Putamen (tissue), 1 donor: ENCODE measurements around the gene FERD3L.

Experiments used
- DNase-seq: peaks from one replicate; pipeline ENCODE4 v3.0.0-alpha.2; 2016; ENCODE audit warnings: low spot score

Gene FERD3L

GRCh38 chr7:19117091-19117869 lies 27.9 kb downstream of the FERD3L start, which contains the start of gene TWIST1:
TSS of gene TWIST1 (minus strand) at chr7:19117636. CDS start at chr7:19117321, 315 bp downstream.
- no peak for DNase-seq

DNA sequence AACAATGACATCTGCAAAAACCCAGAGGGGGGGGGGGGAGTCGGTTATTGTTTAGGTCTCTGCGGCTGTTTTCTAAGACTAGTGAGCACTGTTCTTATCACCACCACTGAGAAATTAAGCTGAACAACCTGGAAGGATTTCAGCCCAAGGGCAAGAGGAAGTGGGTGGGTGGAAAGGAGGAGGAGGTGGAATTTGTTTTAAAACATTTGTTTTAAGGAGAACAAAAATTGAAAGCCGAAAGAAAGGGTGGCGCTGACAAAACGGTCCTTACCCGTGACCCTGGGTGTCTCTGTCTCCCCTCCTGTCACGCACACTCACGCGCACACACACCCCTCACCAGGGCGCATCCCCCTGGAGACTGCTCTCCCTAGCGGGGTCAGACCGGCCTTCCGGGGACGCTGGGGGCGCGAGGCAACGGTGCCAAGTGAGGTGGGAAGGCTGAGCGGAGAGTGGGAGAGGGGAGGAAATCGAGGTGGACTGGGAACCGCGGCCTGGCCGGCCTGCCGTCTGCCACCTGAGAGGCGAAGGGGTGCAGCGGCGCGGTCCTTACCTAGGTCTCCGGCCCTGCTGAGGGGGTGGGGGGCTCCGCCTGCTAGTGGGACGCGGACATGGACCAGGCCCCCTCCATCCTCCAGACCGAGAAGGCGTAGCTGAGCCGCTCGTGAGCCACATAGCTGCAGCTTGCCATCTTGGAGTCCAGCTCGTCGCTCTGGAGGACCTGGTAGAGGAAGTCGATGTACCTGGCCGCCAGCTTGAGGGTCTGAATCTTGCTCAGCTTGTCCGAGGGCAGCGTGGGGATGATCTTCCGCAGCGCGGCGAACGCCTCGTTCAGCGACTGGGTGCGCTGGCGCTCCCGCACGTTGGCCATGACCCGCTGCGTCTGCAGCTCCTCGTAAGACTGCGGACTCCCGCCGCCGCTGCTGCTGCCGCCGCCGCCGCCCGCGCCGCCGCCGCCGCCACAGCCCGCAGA lies 28.8 kb downstream of the FERD3L start:
- no peak for DNase-seq

DNA sequence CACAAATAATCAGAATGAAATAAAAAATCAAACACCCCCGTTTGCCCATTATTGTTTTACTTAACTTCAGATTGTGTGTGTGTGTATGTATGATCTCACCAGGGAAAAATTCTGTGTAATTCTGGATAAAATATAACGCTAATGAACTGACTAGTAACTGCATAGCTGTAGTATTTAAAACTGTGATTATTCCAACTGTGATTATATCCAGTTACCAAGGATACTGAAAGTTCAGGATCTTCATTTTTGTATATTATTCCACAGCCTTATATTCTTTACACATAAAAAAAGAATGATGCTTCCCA lies 30.7 kb downstream of the FERD3L start:
- no peak for DNase-seq

GRCh38 chr7:19113855-19114550 lies 31.2 kb downstream of the FERD3L start:
- no peak for DNase-seq

DNA sequence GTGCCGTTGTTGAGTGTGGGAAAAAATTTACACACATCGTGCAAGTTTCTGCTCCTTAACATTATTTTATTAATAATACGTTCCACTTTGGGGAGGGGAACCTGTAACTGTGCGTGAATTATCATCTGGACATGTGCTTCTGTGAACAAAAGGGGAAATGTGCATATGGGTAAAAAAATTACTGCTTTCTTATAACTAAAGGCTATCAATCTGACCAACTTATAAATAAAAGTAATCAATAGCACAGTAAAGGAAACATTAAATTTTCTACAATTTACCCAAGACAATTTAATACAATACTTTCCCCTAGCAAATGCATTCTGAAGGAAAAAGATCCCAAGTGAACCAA lies 32.2 kb downstream of the FERD3L start:
- no peak for DNase-seq

- no peak for DNase-seq
Observed at GRCh38 chr7:19112274-19113001, 32.8 kb downstream of the FERD3L start.

- no peak for DNase-seq
Observed at GRCh38 chr7:19111474-19112273, 33.5 kb downstream of the FERD3L start.

DNA sequence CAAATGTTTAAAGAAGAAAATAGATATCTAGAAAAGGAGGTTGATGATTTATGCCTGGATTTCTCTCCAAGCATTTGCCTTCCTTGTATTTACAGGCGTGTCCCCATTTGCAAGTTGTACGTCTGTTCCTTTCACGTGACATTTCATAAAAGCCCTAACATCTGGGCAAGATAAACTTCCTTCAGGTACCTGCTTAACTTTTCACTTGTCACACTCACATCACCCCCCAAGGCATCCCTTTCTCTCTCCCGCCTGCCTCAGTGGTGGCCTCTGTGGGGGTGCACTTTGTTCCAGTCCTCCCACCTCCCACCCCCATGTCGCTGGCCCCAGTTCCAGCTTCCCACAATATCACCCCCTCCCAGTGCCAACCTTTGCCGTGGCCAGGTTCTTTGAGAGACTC lies 34.4 kb downstream of the FERD3L start:
- no peak for DNase-seq

GRCh38 chr7:19110026-19110730 lies 35.0 kb downstream of the FERD3L start:
- no peak for DNase-seq

DNA sequence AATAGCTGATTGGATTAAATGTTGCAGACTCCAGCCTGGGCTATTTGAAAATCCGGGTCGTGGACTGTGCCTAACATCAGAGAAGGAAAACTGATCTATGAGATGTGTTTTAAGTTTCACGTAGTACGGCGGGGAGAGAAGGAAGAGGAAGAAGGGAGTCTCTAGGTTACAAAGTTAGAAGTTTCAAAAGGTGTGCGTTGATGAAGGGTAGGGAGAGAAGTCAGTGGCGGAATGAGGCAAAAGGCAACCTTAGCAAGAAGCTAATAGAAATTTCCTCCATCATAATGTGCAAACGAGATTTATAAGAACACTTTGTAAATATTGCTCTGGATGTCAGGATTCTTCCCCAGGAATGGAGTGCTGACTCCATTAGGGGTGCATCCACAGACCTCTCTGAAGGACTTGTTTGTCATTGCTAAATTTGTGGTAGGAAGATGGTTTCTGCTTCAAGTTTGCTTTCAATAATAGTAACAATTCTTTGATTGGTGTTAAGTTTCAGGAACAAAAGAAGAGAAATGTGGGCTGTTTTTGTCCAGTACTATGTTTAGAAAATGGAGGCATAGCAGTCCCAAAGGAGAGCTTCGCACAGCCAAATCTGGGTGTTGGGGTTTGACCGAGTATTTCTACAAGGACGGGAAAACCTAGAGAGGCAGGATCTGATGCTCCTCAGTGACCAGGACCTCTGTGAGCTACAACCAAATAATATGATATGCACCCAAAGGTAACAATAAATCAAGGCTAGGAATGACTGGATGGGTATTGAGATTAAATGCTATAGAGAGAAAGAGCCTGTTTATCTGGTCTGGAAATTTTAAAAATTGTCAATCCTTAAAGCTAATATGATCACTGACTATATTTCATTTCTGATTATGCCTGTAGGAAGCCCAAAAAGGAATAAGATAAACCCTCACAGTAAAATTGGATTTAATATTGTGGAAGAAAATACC lies 35.9 kb downstream of the FERD3L start:
- DNase-seq = no peak

DNA sequence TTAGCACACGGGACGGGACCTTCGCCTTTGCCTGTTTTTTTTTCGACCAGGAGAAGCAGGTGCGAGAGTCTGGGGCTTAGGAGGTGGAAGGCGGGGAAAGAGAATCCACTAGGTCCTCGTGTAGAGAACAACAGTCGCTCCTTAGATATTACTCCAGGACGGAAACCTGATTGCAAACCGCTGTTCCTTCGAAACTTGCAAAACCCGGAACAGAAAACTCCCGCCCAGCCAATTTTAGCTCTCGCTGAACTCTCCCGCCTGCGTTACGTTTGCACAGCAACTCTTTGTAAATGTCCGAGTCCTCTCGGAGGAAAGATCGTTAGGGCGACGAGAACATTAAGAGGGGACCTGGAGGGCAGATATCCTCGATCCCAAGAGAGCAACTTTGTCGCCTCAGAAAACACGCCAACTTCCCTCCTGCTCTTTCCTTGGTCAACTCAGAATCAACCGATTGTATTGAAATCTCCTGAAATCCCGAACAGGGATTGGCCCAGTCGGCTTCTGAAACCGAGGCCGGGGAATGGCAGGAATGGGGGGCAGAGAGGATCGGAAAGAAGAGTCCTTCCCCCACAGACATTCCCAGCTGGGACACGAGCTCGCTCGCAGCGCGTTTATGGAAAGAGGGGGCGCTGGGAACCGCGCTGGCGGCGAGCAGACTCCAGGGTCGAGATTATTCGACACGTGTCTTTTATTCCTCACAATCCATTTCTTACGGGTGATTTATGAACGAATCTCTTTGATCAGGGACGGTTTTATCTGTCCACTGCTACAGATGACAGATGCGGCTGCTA lies 37.7 kb downstream of the FERD3L start:
- DNase-seq = no peak

DNA sequence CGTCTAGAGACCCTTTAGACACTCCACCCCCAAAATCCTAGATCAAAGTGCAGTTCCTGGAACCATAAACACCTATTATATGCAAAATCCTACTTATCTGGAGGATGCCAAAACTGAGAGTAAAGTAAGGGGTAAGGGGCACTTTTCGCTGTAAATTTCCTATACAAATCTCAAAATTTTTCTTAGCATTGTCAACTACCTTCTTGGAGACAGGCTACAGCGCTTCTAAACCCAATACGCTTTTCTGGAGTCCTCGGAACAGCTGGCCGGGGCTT lies 38.2 kb downstream of the FERD3L start:
- DNase-seq = no peak

DNA sequence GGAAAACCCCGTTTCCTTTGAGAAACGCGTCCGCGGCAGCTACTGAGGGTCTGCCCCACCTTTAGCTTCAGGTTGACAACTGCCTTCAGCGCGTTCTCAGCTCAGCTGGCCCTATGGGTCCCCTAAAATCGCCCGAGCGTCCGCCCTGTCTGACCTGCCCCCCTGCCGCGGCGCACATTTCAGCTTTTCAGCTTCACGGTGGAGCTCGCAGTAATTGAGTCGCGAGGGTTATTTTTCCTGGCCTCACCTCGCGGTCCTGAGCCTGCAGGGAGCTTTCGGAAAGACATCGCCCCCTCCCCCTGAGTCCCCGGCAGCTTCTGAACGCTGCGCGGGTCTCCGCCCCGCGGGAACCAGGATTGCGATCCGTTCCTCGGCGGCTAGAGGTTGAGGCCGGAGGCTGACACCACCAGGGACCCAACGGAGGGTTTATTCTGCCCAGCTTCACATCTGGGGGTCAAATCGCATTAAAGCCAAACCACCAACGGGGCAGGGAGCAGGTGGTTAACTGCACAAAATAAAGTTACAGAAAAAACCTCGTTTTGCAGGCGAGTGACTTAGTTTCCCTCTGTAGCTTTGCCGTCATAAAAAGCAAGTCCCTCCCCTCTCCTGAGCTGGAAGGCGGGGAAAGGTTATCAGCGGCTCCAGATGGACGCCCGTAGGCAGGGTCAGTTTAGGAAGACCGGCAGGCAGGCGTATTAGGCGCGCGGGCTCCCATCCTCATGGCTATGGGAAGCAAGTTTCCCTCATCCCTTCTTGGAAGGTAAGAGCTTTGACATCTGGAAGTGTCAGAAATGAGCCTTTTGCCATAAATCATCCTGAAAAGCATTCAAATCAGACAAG lies 38.8 kb downstream of the FERD3L start:
- no peak for DNase-seq

DNA sequence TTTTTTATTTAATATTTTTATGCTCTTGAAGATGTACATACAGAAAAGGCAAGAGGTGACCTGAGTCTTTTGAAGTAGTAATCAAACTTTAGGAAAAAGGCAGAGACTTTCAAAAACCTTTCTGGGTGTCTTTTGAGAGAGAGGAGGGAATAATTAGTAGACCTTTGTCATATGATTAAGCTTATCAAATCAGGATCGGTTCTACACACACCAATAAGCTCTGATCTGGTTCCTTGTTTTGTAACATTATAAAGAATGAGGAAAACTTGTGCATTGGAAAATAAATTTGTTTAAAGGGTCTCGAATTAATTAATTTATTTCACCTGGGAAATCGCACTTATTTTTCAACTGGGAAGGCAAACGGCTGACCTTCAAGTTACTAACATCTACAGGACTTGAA lies 39.7 kb downstream of the FERD3L start:
- no peak for DNase-seq

- DNase-seq = no peak
Observed at GRCh38 chr7:19104811-19105210, 40.4 kb downstream of the FERD3L start.

DNA sequence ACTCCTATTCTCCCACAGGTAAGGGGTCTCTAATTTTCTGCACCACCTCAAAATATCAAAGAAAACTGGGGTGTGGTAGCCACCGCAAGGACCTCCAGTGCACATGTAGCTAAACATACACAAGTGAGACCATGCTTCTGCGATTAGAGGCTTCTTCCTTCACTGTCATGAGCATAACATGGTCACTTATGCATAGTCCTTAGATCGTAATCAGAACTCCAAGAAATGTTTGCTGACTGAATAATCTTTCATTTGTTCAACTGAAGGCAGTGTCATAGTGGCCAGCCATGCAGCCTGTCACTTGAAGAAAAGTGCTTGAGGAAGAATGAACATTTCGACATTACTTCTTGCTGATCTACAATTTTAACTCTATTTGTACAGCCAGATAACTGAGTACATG lies 42.3 kb downstream of the FERD3L start:
- DNase-seq = no peak

- no peak for DNase-seq
Observed at GRCh38 chr7:19101909-19102308, 43.3 kb downstream of the FERD3L start.

DNA sequence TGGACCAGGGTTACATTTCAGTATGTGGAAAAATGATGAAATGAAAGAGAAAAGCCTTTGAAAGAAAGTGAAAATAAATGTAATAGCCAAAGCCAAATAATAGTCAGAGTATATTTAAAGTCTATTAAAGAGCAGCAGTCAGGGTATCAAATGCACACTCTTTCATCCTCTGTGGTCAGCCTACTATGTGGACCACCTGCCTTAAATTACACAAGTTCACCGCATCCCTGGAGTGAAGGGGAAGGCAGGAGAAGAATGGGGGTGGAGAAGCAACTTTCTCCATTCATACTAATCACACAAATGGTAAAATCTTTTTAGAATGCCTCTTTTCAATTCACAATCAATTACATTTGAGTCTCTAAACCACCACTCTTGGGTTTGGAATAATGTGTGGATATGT lies 43.7 kb downstream of the FERD3L start:
- DNase-seq = no peak
